Thoracic aorta (tissue), 2 donors: ENCODE results near the gene KIT. TPM values are rescaled to one million over a fixed set of nuclear protein-coding genes. Genes with fewer than 3 reads are reported as not detected.

Source experiments
- ATAC-seq: fragments of 150-250 bp; one replicate; pipeline ENCODE4 v1.8.0; 2017; ENCODE audit warnings: low read depth; ENCODE audit not compliant: insufficient number of reproducible peaks, low FRiP score
- DNase-seq: peaks from one replicate; pipeline ENCODE4 v3.0.0-alpha.2; 2020; ENCODE audit warnings: low spot score
- H3K27ac ChIP-seq, 2 donors: fragments of 200-600 bp; sonication (generic); 1 replicate in 1 of 2; 2 replicates in 1 of 2; pipeline ENCODE4 v1.5.1; 2016; ENCODE audit warnings: mild to moderate bottlenecking in 2 of 2, moderate library complexity in 2 of 2
- H3K27me3 ChIP-seq: fragments of 200-600 bp; sonication (generic); replicated peaks from 2 replicates; pipeline ENCODE4 v1.6.0; 2016; ENCODE audit warnings: mild to moderate bottlenecking; ENCODE audit not compliant: insufficient read depth
- H3K36me3 ChIP-seq: fragments of 200-600 bp; sonication (generic); one replicate; pipeline ENCODE4 v1.5.1; 2016
- H3K4me1 ChIP-seq, 2 donors: fragments of 200-600 bp; sonication (generic); 1 replicate in 1 of 2; 2 replicates in 1 of 2; pipeline versions ENCODE4 v1.5.1 to v1.6.0; 2016; ENCODE audit warnings: low read depth in 2 of 2, mild to moderate bottlenecking in 1 of 2; ENCODE audit not compliant: control insufficient read depth in 1 of 2
- H3K4me3 ChIP-seq: fragments of 200-600 bp; sonication (generic); 2 replicates; pipeline ENCODE4 v1.5.1; 2016; ENCODE audit warnings: mild to moderate bottlenecking
- H3K9me3 ChIP-seq: fragments of 200-600 bp; sonication (generic); 2 replicates; pipeline ENCODE4 v1.5.1; 2016
- total RNA-seq, 2 donors: library from RNA; depleted of rRNA; stranded (reverse); fragments of >200 nt; gene quantifications; one replicate each; pipeline versions ENCODE4 v1.1.0 to v1.2.3, GENCODE V29; 2016
- TF ChIP-seq, protein P1 (sequence below): fragments of 200-600 bp; sonication (generic); IDR thresholded peaks from one replicate; pipeline ENCODE4 v1.5.1; 2019; ENCODE audit warnings: antibody characterized with exemption

The KIT gene
- total RNA-seq, 2 donors from 2014 or later = 17.6 to 33.8 TPM

DNA sequence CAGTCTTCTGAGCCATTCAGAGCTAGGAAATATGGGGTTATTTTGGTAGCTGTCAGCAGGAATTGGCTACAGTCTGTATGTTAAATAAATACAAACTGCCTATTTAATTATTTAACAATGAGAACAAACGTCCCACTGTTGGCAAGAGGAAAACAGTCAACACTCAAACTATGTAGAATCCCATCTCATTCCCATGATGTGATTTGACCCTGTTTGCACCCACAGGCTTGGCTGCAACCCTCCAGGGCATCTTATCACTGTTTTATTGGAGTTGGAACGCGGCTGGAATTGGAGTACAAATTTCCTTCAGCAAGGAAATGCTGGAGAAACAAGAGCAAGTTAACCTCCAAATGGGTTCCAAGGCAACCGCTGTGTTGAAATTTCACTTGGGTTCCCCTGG is 124.0 kb downstream of the KIT start:
- ATAC-seq (peak; percentile 60), DNase-seq (peak; percentile 27)
- H3K27me3 ChIP-seq = no peaks in the 10 kb centered on the region
- peak overlapping the region; percentile 87 to 89 for H3K27ac ChIP-seq
- peaks cover 30 to 61% of the 10 kb centered on the region in 2 donors for H3K4me1 ChIP-seq
- TF ChIP-seq, protein P1, sequence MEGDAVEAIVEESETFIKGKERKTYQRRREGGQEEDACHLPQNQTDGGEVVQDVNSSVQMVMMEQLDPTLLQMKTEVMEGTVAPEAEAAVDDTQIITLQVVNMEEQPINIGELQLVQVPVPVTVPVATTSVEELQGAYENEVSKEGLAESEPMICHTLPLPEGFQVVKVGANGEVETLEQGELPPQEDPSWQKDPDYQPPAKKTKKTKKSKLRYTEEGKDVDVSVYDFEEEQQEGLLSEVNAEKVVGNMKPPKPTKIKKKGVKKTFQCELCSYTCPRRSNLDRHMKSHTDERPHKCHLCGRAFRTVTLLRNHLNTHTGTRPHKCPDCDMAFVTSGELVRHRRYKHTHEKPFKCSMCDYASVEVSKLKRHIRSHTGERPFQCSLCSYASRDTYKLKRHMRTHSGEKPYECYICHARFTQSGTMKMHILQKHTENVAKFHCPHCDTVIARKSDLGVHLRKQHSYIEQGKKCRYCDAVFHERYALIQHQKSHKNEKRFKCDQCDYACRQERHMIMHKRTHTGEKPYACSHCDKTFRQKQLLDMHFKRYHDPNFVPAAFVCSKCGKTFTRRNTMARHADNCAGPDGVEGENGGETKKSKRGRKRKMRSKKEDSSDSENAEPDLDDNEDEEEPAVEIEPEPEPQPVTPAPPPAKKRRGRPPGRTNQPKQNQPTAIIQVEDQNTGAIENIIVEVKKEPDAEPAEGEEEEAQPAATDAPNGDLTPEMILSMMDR = no peak
- H3K9me3 ChIP-seq = no peaks in the 10 kb centered on the region
- H3K36me3 ChIP-seq = no peaks in the 10 kb centered on the region
- peak overlapping the region; percentile 9 for H3K4me3 ChIP-seq

DNA sequence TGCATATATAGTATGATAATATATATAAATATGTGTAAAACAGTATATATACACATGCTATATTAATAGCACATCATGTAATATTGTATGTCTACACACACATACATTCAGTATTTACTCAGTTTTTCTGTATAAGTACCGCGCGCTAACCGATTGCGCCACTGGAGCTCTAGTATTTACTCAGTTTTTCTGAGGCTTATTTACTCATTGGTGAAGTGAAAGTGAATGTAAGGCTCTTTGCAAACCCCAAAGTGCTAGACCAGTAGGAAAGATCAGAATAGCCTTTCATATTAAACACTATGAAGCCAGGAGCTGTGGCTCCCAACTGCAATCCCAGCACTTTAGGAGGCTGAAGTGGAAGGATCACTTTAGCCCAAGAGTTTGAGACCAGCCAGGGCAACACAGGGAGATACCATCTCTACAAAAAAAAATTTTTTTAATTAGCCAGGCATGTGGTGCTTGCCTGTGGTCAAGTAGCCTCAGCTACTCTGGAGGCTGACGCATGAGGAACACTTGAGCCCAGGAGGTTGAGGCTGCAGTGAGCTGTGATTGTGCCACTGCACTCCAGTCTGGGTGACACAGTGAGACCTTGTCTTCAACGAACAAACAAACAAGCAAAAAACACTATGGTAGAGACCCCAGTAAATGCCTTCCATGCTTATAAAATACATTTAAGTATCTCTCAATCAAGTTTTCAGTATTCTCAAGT is 125.8 kb downstream of the KIT start:
- H3K27ac ChIP-seq = peak overlapping the region; percentile 87 to 89
- ATAC-seq = no peak

DNA sequence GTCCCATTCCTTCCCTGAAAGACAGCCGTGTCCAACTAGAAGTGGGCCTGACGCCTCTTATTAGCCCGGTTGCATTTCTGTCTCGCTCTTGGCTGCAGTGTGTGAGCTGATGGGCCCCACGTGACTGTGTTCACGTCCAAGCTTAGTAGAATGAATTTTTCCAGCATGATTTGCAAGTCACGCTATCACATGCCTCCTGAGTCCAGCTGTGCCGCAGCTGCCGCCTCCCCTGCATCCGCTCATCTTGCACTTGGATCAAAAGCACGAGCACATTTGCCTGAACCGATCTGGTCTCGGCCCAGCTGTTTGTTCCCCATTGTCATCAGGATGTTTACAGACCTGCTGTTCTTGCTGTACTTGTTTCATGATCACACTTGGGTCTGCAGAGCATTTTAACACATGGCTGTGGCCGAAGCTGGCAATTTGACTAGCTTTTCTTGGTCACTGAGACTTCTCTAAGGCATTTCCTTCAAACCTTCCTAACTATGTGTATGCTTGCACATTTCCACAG is 126.5 kb downstream of the KIT start:
- Histone ChIP-seq H3K27ac (peak overlapping the region; percentile 87 to 89), H3K4me3 (peak overlapping the region; percentile 51), H3K4me1 (peaks cover 30 to 58% of the 10 kb centered on the region in 2 donors), H3K27me3 (no peaks in the 10 kb centered on the region), H3K36me3 (no peaks in the 10 kb centered on the region), H3K9me3 (no peaks in the 10 kb centered on the region)
- peak; percentile 90 for ATAC-seq
- DNase-seq = peak; percentile 76
- TF ChIP-seq, protein P1 = no peak

More for the DNA sequence above, 125.8 kb downstream of the KIT start:
- Histone ChIP-seq H3K9me3 (no peaks in the 10 kb centered on the region), H3K27me3 (no peaks in the 10 kb centered on the region), H3K36me3 (no peaks in the 10 kb centered on the region), H3K4me3 (peak overlapping the region; percentile 51), H3K4me1 (peaks cover 30 to 61% of the 10 kb centered on the region in 2 donors)
- DNase-seq = no peak
- TF ChIP-seq, protein P1 = no peak
